GM23338 (cell line): ENCODE data around the gene ATG7. TPM values are rescaled to one million over a fixed set of nuclear protein-coding genes. Genes with fewer than 3 reads are reported as not detected.

Experiments
- ATAC-seq: fragments of 200-7000 bp; cut with Tn5 transposase; 3 replicates; pipeline ENCODE4 v1.9.1; 2020
- DNase-seq: peaks from one replicate; pipeline ENCODE4 v3.0.0-alpha.2; 2015; ENCODE audit warnings: low spot score
- H2AFZ ChIP-seq: fragments of 200-600 bp; sonication (generic); 2 replicates; pipeline ENCODE4 v1.8.0; 2016; ENCODE audit warnings: antibody characterized with exemption, mild to moderate bottlenecking, moderate library complexity
- H3F3A ChIP-seq: fragments of 200-600 bp; sonication (generic); replicated peaks from 2 replicates; pipeline ENCODE4 v1.8.0; 2017; ENCODE audit warnings: antibody characterized with exemption, mixed run types, low read depth
- H3K27ac ChIP-seq: fragments of 200-600 bp; sonication (generic); 2 replicates; pipeline ENCODE4 v1.6.1; 2016; ENCODE audit warnings: low read depth
- H3K27me3 ChIP-seq: fragments of 200-600 bp; sonication (generic); 2 replicates; pipeline ENCODE4 v1.8.0; 2016; ENCODE audit warnings: mild to moderate bottlenecking, mixed run types, moderate library complexity; ENCODE audit not compliant: insufficient read depth
- H3K36me3 ChIP-seq: fragments of 200-600 bp; sonication (generic); 2 replicates; pipeline ENCODE4 v1.8.0; 2016; ENCODE audit warnings: mild to moderate bottlenecking; ENCODE audit not compliant: insufficient read depth
- H3K4me1 ChIP-seq: fragments of 200-600 bp; sonication (generic); 2 replicates; pipeline ENCODE4 v1.8.0; 2016; ENCODE audit warnings: mild to moderate bottlenecking, moderate library complexity; ENCODE audit not compliant: insufficient read depth
- H3K4me2 ChIP-seq: fragments of 200-600 bp; sonication (generic); 2 replicates; pipeline ENCODE4 v1.7.1; 2017; ENCODE audit warnings: mixed run types
- H3K4me3 ChIP-seq: fragments of 200-600 bp; sonication (generic); 2 replicates; pipeline ENCODE4 v1.6.1; 2016; ENCODE audit warnings: mixed run types
- H3K79me2 ChIP-seq: fragments of 200-600 bp; sonication (generic); replicated peaks from 2 replicates; pipeline ENCODE4 v1.8.0; 2017; ENCODE audit warnings: mild to moderate bottlenecking; ENCODE audit not compliant: insufficient read depth
- H3K9me2 ChIP-seq: fragments of 200-600 bp; sonication (generic); 2 replicates; pipeline ENCODE4 v1.8.0; 2017; ENCODE audit not compliant: insufficient read depth
- H4K20me1 ChIP-seq: fragments of 200-600 bp; sonication (generic); replicated peaks from 2 replicates; pipeline ENCODE4 v1.8.0; 2017; ENCODE audit warnings: mild to moderate bottlenecking; ENCODE audit not compliant: insufficient read depth
- H3K27ac Mint-ChIP-seq: 2 replicates; pipeline ENCODE4 v1.8.0; 2020; ENCODE audit warnings: inconsistent platforms, mild to moderate bottlenecking, moderate library complexity, mixed read lengths
- H3K27me3 Mint-ChIP-seq: 3 replicates; pipeline ENCODE4 v1.8.0; 2022; ENCODE audit warnings: low read depth, mild to moderate bottlenecking, moderate library complexity, mixed read lengths, inconsistent platforms; ENCODE audit not compliant: insufficient read depth, poor library complexity
- H3K36me3 Mint-ChIP-seq: 3 replicates; pipeline ENCODE4 v1.8.0; 2021; ENCODE audit warnings: low read depth, mild to moderate bottlenecking, inconsistent platforms, moderate library complexity, mixed read lengths
- H3K4me1 Mint-ChIP-seq: 3 replicates; pipeline ENCODE4 v1.8.0; 2020; ENCODE audit warnings: mild to moderate bottlenecking, inconsistent platforms, mixed read lengths
- H3K4me3 Mint-ChIP-seq: 3 replicates; pipeline ENCODE4 v1.8.0; 2021; ENCODE audit warnings: moderate library complexity, mild to moderate bottlenecking, inconsistent platforms, mixed read lengths
- H3K9me3 Mint-ChIP-seq: 3 replicates; pipeline ENCODE4 v1.8.0; 2020; ENCODE audit warnings: moderate library complexity, mild to moderate bottlenecking, inconsistent platforms, mixed read lengths
- CTCF ChIP-seq, 2 experiments: fragments of 200-600 bp in 1 of 2; sonication (generic) in 1 of 2; conservative IDR thresholded peaks; 2 replicates each; pipeline versions ENCODE4 v1.5.1 to v1.6.1; 2016 to 2017; ENCODE audit warnings: antibody characterized with exemption in 2 of 2, low read depth in 2 of 2, mild to moderate bottlenecking in 2 of 2, moderate library complexity in 1 of 2
- EZH2 ChIP-seq: fragments of 200-600 bp; sonication (generic); IDR thresholded peaks from one replicate; pipeline ENCODE4 v1.8.0; 2017; ENCODE audit warnings: antibody characterized with exemption, mild to moderate bottlenecking, low read depth; ENCODE audit not compliant: unreplicated experiment
- EZH2phosphoT487 ChIP-seq: fragments of 200-600 bp; sonication (generic); IDR thresholded peaks from one replicate; pipeline ENCODE4 v1.8.1; 2018; ENCODE audit warnings: antibody characterized with exemption; ENCODE audit not compliant: unreplicated experiment
- JUNB ChIP-seq: IDR thresholded peaks from one replicate; pipeline ENCODE4 v1.6.1; 2016; ENCODE audit warnings: antibody characterized with exemption; ENCODE audit not compliant: unreplicated experiment
- REST ChIP-seq: IDR thresholded peaks from one replicate; pipeline ENCODE4 v1.6.1; 2018; ENCODE audit warnings: antibody characterized with exemption; ENCODE audit not compliant: unreplicated experiment
- ZNF462 ChIP-seq: fragments of 250-450 bp; sonication (Bioruptor Pico); IDR thresholded peaks from 2 replicates; pipeline ENCODE4 v1.5.0; 2020; ENCODE audit warnings: mild to moderate bottlenecking, moderate library complexity
- polyA plus RNA-seq: library from polyadenylated mRNA; unstranded; fragments of >200 nt; fragmentation: Nextera tagmentation; extraction: Ambion mirVana; gene quantifications from 2 replicates; pipeline ENCODE4 v1.2.1, GENCODE V29; 2016
- total RNA-seq: library from RNA; depleted of rRNA; stranded (reverse); fragments of >200 nt; shearing (Covaris generic); gene quantifications from 2 replicates; pipeline ENCODE4 v1.2.3, GENCODE V29; 2014

Gene ATG7
- total and polyA plus RNA-seq, 2 experiments from 2014 or later: 16.2 to 36.7 TPM

GRCh38 chr3:11306817-11307589, 34.8 kb downstream of the ATG7 start (continued):
- TF ChIP-seq ZNF462 (no peak), EZH2phosphoT487 (no peak)

- H3K27ac Mint-ChIP-seq: no peak overlapping the region
- TF ChIP-seq EZH2 (no peak), CTCF (conservative IDR thresholded peaks at IDR 0.05; ENCODE audit: low read depth in 2 of 2) (no peak), REST (no peak), JUNB (no peak)
- Histone ChIP-seq H3K9me2 (no peaks in the 10 kb centered on the region), H3K79me2 (no peaks in the 10 kb centered on the region), H3K4me2 (no peak overlapping the region), H4K20me1 (no peaks in the 10 kb centered on the region), H3K4me1 (no peaks in the 10 kb centered on the region), H3K27me3 (no peaks in the 10 kb centered on the region), H3K36me3 (0 out of 2 replicates have a peak, but pooled peaks cover 6% of the 10 kb centered on the region), H3K4me3 (no peak overlapping the region), H3K27ac (no peak overlapping the region), H3F3A (no peaks in the 10 kb centered on the region), H2AFZ (no peak overlapping the region)
- no peak overlapping the region for H3K4me3 Mint-ChIP-seq
- DNase-seq (no peak), ATAC-seq (no peak)
- no peaks in the 10 kb centered on the region for H3K9me3 Mint-ChIP-seq
- peaks cover 5% of the 10 kb centered on the region; the same call in 2 of the 3 replicates for H3K36me3 Mint-ChIP-seq
- H3K4me1 Mint-ChIP-seq: peaks cover 9% of the 10 kb centered on the region; the same call in 2 of the 3 replicates
- no peaks in the 10 kb centered on the region for H3K27me3 Mint-ChIP-seq
Measured at GRCh38 chr3:11307830-11308432, 35.7 kb downstream of the ATG7 start.
